NCI-H2196 treated with DMSO at 0.1 percent for 48 hours (cell line): ENCODE measurements around the gene CCDC34.
"Not testable (repeated sequence)": the region's sequence is repeated elsewhere in the genome, so short reads cannot be mapped to it uniquely, and the experiment has no call there.

Source experiments
- DNase-seq: peaks from one replicate; lab custom pipeline; 2025; ENCODE audit not compliant: unreplicated experiment; lab: John Stamatoyannopoulos, UW

The CCDC34 gene

DNA sequence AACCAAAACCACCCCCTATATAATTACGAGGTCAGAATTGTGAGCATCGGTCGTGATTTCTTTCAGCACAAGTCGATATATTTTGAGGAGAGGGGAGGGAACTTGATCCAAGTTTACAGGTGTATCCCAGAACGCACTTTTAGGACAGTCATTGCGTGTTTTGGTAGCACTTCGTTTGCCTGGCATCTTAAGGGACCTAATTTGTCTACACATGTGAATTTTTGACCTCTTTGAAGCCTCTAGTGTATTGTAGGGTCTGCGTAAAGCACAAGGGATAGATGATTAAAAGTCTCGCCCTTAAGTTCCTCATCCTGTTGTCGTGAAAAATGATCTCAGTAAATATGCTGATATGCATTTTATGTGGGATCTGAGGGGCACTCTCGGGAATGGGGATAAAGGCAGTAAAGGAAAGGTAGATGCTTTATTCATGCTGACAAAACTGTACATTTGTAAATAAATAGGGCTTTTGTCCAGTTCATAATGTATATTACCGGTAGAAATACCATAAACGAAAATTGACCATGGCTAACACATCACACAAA is 632 bp upstream of the CCDC34 start:
- no peak for DNase-seq

DNA sequence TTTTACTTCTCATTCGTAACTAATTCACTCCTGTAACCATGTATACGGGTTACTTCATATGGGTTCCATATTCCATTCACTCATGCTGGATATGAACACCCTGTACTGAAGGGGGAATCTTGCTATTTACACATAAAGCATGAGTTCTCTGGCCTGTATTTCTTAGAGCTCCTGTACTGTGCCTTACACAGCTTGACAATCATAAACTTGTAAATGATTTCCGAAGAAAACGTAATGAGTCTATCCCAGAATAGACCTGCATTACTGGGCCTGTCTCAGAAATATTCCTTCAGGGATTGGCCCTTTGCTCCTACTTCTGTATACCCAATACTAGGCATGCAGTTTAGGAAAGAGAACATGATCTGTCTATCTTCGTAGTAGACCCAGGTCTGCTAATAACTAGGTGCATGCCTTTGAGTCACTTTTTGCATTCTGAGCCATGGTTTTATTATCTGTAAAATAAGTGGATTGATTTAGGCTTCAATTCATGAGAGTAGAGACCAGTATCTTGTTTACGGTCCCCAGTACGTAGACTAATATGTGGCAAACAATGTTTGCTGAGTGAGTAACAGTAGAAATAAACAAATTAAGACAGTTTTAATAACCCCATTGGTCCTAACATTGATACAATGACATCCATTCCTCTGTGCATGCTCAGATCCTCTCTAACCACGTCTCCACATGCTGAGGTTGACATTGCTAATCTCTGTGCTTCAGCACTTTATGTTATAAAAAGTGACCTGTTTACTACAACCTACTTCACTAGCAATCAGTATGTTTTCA is 1.2 kb downstream of the CCDC34 start:
- DNase-seq, result no peak

DNA sequence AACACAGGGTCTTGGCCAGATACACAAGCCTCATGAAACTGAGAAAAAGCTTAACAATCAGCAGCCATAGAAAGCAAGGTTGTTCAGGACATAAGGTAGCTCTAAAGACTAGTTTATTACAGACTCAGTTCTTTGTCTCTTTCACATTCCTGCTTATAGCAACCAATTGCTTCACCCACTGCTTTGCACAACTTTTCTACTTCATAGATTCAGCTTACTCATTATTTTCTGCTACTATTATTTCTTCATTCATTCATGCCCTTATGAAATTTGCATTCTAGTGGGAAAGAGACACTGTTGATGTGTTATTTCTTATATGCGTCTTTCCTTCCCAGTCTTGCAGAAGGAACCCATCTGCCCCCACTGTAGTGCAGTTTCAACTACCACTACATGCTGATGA is 4.7 kb downstream of the CCDC34 start:
- DNase-seq, result no peak

DNA sequence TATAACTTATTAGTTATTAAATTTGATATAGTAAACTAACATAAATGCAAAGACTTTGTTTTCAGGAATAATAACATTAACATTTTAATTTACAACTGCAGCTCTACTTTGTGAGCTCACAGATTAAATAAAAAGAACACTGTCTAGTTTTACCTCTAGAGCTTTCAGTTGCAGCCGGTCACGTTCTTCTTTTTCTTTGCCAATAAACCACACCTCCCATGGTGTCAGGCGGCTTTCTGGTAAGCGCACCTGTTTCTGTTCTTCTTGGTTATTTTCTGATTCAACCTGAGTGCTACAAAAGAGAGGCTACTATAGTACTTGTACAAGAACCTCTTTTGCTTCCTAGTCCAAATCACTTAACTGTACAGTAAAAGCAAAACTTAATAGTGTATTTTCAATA is 5.8 kb downstream of the CCDC34 start:
- peak; percentile 37 for DNase-seq

DNA sequence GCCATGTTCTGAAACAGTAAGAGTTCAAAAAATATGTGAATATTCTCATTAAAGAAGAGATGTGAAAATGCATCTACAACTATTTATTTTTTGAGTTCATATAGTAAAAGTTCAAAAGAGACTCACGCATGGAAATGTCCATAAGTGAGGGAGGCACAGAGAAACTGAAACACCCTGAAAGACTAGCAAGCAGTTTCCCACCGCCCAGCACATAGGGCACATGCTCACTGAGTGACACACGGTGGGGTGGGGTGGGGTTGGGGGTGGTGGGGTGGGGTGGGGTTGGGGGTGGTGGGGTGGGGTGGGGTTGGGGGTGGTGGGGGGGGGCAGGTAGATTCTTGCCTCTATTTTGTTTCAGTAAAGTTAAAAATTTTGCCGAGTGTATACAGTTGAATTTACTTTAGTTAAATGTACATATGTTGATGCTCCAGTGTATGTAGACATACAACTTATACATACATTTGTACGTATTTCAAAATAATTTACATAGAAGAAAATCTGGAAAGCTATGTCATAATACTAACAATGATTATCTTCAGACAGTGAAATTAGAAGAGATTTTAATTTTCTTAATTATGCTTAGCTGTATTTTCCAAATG is 6.3 kb downstream of the CCDC34 start:
- DNase-seq, result no peak

DNA sequence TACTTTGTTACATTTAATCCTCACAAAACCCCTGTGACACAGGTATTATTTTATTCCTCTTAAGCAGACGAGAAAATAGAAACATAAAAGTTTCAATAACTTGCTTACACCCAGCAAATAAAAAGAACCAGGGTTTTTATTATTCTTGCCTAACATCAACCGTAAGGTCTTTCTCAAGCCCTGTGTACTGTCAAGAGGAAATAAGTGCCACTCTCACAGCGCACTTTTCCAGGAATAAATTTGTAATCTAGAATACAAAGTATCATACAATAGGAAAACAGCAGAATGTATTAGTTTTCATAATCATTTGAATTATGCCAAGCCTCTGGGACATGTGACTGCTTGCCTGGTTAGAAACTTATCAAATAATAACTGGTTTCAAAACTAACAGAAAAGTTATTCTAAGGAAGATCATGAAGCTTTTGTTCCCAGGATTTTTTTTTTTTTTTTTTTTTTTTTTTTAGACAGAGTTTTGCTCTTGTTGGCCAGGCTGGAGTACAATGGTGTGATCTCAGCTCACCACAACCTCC is 7.4 kb downstream of the CCDC34 start:
- DNase-seq, result no peak

DNA sequence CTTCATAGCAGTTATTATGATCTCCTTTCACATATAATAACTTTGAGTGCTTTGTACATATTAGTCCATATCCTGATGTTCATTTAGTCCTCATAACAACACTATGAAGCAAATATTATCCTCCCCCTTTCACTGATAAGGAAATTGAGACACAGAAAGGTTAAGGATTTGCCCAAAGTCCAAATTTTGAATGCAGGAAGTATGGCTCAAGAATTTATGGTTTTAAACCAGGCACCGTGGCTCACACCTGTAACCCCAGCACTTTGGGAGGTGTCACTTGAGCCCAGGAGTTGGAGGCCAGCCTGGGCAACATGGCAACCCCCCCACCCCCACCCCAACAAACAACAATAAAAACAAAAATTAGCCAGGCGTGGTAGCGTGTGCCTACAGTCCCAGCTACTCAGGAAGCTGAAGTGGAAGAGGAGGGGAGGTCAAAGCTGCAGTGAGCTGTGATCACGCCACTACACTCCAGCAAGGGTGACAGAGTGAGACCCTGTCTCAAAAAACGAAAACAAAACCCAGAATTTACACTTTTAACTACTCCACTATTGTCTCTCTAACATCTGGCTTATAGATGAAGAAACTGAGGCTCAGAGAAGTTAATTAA is 8.6 kb downstream of the CCDC34 start:
- DNase-seq, result no peak

DNA sequence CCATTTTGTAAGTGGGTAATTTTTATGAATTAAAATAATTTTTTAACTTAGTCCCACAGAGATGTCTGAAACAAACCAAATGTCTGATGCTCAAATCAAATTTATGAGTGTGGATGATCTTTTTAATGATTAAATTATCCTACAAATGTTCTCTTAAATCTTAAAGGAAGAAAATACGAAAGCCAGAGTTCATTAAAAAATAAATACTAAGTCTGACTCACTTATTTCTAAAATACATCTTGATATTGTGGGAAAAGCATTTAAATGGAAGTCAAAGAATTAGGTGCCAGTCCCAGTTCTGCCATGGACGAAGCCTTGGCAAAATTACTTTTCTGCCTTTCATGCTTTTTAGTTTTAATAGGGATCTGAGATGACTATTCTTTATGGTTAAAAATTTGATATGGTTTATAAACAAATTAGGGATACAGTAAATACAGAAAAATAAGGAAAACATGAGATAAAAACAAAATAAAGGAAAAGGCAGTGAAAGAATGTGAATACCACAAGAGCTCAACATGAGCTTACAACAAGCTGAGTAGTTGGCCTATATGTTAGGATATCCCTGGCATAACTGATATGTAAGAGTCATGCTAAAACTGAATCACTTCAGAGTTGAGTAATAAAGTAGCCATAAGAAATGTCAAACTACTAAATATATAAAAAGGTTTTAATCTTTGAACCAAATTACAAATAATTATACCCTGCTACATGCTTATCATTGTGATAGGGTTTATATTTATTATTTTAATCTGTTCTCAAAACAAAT is 9.2 kb downstream of the CCDC34 start:
- DNase-seq, result no peak

DNA sequence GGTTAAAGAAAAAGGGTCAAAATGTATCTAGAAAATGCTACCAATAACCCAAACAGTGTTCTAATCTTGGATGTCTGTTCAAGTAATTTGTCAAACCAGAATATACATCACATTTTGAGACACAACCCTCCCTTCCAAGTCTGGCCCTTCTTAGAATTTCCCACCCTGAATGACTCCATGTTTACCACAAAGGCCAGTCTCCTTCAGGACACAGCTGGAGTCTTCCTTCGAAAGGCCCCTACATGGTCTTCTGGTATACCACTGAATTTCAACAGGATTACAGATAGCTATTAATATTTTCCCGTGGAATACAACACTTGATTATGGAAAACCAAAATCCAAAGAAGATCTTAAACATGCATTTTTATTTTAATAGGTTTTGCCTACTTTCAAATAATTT is 10.2 kb downstream of the CCDC34 start:
- DNase-seq, result no peak

DNA sequence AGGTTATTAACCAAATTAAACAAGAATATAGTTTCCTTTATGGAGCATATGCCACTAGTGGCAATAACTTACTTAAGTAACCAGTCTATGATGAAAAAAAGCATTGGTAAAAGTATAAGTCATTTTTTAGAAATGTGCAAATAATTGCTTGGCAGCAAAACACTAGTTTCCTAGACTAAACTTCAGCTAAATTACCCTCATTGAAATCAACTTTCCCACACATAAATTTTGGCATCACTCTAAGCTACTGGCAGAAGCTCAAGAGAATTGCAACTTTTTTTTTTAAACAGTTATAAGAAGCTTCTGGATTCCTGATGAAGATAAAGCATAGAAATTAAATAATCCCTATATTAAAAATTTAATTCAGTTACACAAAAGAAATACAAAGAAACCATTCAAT is 12.5 kb downstream of the CCDC34 start:
- DNase-seq, result no peak

DNA sequence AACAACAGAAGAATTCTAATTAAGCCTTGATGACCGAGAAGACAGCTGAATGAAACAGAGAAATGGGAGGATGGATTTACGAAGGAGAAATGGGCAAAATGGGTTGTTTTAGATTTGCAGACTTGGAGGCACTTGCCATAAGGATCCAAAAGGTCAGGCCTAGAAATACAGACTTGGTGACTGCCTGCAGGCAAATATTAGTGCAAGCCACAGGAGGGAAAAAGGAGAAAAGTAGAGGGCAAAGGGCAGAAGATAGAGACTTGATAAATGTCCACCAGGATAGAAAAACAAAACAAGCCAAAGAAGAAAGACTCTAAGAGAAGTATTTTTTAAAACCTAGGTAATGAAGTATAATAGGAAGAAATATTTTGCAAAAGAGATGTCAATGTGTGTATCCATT is 13.1 kb downstream of the CCDC34 start:
- no peak for DNase-seq

DNA sequence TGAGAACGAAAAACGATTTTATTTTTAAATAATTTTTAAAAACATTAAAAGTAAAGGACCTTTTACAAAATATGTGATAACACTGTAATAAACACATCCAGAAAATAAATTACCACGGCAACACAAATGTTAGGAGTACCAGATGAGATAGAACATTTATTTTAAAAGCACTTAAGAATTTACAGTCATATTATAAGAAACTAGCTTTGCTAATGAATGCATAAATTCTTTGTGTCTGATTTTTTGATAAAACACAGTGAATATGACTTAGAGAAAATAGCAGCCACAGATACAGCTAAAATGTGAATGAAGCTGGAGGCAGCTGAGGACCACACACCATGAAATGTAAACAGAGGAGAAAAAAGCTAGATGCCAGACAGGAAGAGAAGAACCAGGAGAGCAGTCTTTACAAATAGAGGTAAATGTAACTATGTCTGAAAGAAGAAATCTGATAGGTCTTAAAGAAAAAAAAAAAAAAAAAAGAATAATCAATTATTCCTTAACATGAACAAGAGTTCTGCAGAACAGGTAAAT is 14.6 kb downstream of the CCDC34 start:
- peak; percentile 19 for DNase-seq

DNA sequence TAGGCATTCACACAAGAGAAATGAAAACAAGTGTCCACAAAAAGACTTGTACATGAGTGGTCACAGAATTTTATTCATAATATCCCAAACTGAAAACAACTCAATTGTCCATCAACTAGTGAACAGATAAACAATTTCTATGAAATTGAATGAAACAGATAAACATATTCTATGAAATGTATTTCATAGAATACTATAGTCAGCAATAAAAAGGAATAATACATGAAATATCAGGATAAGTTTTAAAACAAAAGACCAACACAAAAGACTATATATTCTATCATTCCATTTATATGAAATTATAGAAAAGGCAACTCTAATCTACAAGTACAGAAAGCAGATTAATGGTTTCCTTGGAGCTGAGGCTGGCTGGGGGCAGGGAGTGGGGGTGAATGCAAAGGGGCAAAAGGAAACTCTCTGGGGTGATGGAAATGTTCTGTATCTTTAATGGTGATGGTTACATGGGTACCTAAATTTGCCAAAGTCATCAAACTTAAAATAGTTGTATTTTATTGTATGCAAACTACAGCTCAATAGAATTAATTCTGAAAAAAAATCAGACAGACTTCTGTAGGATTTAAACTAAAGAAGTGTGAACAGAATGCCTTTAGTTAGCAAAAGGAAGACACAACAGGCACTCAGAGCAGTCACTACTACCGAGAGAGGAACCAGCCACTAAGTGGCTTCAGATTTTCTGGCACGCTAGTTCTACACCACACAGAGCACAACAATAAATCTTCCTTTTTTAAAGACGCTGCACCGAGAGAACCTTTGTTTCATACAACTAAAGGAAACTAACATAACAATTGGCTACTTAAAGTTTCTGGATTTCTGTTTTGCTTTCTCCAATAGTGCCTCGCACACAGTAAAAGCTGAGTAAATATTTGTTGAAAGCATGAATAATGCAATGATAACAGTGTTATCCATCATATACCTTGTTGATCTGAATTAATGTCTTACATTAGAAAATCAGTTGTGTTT is 15.4 kb downstream of the CCDC34 start:
- DNase-seq, result no peak

DNA sequence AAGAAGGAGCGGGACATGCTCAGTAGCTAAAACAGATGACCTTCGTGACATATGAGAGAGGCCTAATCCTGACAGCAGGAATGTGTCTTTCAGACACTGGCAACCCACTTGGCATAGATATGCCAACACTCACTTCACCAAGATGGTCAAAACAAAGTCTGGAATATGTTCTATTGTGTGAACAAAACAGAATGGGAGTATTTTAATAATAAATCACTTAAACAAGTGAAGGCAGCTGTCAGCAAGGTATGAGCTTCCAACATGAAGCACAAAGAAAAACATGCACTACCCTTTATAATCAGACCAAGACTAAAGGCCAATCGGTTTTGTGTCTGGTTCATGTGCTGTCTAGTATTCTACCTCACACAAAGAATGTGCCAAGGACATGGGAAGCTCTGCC is 23.1 kb downstream of the CCDC34 start:
- no peak for DNase-seq

DNA sequence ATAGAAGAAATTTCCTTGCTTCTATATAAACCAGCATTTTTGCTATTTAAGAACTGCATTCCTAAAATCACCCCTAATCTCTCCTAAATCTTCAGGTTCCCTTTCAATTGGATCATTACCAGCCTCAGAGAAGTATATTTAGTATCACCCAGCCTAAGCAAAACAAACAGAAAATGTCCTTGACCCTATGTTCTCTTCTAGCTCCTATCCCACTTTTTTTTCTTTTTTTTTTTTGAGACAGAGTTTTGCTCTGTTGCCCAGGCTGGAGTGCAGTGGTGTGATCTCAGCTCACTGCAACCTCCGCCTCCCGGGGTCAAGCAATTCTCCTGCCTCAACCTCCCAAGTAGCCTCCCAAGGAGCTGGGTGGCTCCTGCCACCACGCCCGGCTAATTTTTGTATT is 28.3 kb downstream of the CCDC34 start:
- DNase-seq, result not testable (repeated sequence)

DNA sequence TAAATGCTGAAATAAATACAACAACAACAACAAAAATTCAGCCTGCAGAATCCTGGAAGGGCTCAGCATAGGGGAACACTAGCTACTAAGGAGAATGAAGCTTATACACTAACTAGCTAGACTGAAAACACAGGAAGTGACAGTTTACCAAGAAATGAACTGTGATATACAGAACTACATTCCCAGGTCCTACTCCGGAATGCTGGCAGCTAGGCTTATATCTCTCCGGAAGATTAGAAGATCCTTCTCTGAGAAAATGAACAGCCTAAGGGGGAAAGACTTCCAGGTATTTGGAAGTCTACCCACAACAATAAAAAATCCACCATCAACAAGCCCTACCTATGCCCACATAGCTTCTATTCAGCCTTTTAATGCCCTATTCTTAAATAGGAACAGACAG is 31.0 kb downstream of the CCDC34 start:
- no peak for DNase-seq

DNA sequence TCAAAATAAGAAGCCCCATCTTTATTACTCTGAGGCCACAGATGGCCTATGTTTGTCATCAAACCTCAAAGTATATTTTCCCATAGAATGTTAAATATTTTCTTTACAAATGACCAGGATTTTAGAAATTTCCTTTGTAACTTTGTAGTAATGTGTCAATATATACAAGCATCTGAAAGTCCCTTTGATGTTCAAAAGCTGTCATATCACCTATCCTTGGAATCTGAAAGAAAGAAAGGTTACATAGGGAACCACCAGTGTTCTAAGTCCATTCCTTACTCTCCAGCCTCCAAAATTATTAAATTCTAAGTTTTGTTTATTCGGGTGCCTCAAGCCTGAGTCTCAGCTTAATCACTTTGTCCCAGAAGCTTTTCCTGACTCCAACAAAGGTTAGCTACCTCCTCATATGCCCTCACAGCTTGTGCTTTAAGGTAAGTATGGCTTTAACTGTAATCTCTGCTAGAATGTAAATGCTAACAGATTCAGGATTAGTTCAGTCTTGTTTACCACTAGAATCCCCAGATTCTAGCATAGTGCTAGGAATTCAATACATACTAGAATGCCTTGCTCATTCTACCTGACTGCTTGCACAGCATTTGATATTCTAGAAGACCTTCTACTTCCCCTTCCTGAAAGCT is 32.3 kb downstream of the CCDC34 start:
- no peak for DNase-seq

DNA sequence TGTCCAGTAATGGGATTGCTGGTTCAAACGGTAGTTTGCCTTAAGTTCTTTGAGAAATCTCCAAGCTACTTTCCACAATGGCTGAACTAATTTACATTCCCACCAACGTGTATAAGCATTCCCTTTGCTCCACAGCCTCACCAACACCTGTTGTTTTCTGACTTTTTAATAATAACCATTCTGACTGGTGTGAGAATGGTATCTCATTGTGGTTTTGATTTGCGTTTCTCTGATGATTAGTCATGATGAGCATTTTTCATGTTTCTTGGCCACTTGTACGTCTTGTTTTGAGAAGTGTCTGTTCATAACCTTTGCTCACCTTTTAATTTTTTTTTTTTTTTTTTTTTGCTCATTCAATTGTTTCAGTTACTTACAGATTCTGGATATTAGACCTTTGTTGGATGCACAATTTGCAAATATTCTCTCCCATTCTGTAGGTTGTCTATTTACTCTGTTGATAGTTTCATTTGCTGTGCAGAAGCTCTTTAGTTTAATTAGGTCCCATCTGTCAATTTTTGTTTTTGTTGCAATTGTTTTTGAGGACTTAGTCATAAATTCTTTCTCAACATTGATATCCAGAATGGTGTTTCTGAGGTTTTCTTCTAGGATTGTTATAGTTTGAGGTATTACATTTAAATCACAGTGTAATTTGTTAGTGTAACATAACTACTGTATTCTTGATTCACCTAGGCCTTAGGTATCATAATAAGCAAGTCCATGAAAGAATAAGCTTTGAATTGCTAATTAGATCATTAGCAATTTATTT is 33.0 kb downstream of the CCDC34 start:
- DNase-seq, result no peak

DNA sequence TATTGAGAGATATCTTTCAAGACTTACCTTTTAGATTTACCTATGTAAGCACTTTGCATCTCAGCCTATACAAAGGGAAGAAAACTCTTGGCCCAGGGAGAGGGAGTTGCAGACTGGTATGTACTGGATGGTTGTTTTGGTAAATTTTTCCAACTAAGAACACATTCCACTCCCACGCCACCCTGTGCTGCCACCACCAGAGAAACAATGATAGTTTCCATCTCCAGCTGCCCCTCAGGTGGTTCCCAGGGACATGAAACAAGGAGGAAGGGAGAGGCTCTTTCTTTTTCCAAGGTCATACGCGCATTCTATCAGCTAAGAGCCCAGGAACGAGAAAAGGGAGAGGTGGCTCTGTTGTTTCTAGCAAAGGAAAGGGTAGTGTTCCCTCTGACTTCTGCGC is 34.4 kb downstream of the CCDC34 start:
- DNase-seq, result no peak
